IPS DF 6.9 (cell line): Measurements from ENCODE around the gene AGBL1.

ENCODE experiments used
- DNase-seq: peaks from one replicate; pipeline ENCODE4 v3.0.0-alpha.2; 2013; ENCODE audit warnings: low read depth, low spot score
- H3K27ac ChIP-seq: one replicate; pipeline ENCODE4 v1.5.1; 2013; ENCODE audit warnings: low read length, control low read depth
- H3K27me3 ChIP-seq: 2 replicates; pipeline ENCODE4 v1.6.1; 2013; ENCODE audit warnings: mild to moderate bottlenecking, low read length; ENCODE audit not compliant: control insufficient read depth, insufficient read depth
- H3K36me3 ChIP-seq: 2 replicates; pipeline ENCODE4 v1.6.1; 2013; ENCODE audit warnings: low read length; ENCODE audit not compliant: control insufficient read depth, insufficient read depth
- H3K4me1 ChIP-seq: 2 replicates; pipeline ENCODE4 v1.6.1; 2013; ENCODE audit warnings: low read length; ENCODE audit not compliant: control insufficient read depth, insufficient read depth
- H3K4me3 ChIP-seq: 2 replicates; pipeline ENCODE4 v1.5.1; 2013; ENCODE audit warnings: mild to moderate bottlenecking, low read length
- H3K9me3 ChIP-seq: 2 replicates; pipeline ENCODE4 v1.6.1; 2013; ENCODE audit warnings: low read length, inconsistent platforms; ENCODE audit not compliant: control insufficient read depth, insufficient read depth
- WGBS: extraction: QIAGEN DNeasy Blood & Tissue Kit; methylation state at CpG from one replicate; pipeline ENCODE4 v1.1.7; 2013; ENCODE audit warnings: mixed read lengths, missing lambda C conversion rate; ENCODE audit not compliant: insufficient read length, insufficient coverage; 5-methylcytosine and 5-hydroxymethylcytosine counted together

Gene AGBL1

GRCh38 chr15:86125775-86126174 is 46.1 kb downstream of the AGBL1 start:
- no peak for DNase-seq
- no peaks in the 10 kb centered on the region for H3K27me3 ChIP-seq
- no CpG with 5 or more reads among the region's 3 CpGs for WGBS
- no peak overlapping the region for H3K4me3 ChIP-seq
- H3K36me3 ChIP-seq = no peaks in the 10 kb centered on the region
- H3K4me1 ChIP-seq = peaks cover 1% of the 10 kb centered on the region; the same call in 1 of the 2 replicates
- no peak overlapping the region for H3K27ac ChIP-seq
- H3K9me3 ChIP-seq = no peaks in the 10 kb centered on the region

- H3K27ac ChIP-seq = no peak overlapping the region
- H3K9me3 ChIP-seq = no peaks in the 10 kb centered on the region
- no peak for DNase-seq
- no peak overlapping the region for H3K4me3 ChIP-seq
- H3K4me1 ChIP-seq = no peaks in the 10 kb centered on the region
- H3K27me3 ChIP-seq = no peaks in the 10 kb centered on the region
- WGBS = no CpG with 5 or more reads among the region's 3 CpGs
- no peaks in the 10 kb centered on the region for H3K36me3 ChIP-seq
Measured at GRCh38 chr15:86127547-86127946, 47.9 kb downstream of the AGBL1 start.

DNA sequence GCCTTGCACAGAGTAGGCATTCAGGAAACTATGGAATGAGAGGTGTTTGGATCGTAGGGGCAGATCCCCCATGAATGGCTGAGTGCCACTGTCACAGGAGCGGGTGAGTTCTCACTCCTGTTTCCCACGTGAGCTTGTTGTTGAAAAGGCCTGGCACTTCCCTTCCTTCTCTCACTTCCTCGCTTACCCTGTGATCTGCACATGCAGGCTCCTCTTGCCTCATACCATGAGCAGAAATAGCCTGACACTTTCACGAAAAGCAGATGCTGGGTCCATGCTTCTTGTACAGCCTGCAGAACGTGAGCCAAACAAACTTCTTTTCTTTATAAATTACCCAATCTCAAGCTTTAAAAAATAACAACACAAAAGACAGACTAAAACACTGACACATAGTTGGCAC is 55.4 kb downstream of the AGBL1 start:
- H3K4me3 ChIP-seq = no peak overlapping the region

DNA sequence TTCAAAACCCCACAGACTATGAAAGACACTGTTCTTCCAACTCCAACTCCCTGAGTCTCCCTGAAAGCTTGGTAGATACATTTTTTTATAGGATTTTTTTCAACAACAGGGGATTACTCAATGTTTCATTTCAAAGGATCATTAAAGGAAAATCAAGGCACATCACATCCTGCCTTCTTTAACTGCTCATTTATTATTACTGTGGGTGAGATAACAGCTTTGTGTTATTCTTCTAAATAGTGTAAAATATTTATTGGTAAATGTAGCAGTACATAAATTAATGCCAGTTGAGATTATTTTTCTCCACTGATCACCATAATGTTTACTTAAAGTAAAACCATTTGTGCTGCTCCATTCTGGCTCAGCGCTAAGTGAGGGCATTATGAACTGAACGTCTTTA is 57.2 kb downstream of the AGBL1 start:
- H3K27ac ChIP-seq = no peak overlapping the region
- no CpG with 5 or more reads among the region's 2 CpGs for WGBS

More for the DNA sequence above, 55.4 kb downstream of the AGBL1 start:
- H3K9me3 ChIP-seq = no peaks in the 10 kb centered on the region
- no peak for DNase-seq
- no peaks in the 10 kb centered on the region for H3K4me1 ChIP-seq
- no peaks in the 10 kb centered on the region for H3K27me3 ChIP-seq
- no CpG with 5 or more reads among the region's 6 CpGs for WGBS
- no peak overlapping the region for H3K27ac ChIP-seq
- no peaks in the 10 kb centered on the region for H3K36me3 ChIP-seq

DNA sequence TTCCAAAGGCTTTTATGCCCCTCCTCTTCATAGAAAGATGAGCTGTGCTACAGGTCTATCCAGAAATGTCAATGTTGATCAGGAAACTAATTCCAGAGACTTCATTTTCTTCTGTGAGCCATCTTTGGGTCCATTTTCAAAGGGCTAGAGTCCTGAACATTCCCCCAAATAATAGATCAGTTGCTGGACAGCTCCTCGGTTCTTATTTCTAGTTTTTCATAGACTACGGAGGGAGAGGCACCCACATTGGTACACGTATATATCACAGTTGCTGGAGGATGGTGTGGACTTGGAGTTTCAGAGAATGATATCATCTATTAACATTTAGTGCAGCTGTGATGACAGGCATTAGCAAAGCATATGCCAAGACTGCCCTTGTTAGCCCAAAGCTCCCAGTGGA is 59.1 kb downstream of the AGBL1 start:
- no CpG with 5 or more reads among the region's 3 CpGs for WGBS
- no peaks in the 10 kb centered on the region for H3K9me3 ChIP-seq

More for the DNA sequence above, 57.2 kb downstream of the AGBL1 start:
- Histone ChIP-seq H3K27me3 (no peaks in the 10 kb centered on the region), H3K4me1 (no peaks in the 10 kb centered on the region), H3K4me3 (no peak overlapping the region), H3K36me3 (no peaks in the 10 kb centered on the region), H3K9me3 (no peaks in the 10 kb centered on the region)
- no peak for DNase-seq

DNA sequence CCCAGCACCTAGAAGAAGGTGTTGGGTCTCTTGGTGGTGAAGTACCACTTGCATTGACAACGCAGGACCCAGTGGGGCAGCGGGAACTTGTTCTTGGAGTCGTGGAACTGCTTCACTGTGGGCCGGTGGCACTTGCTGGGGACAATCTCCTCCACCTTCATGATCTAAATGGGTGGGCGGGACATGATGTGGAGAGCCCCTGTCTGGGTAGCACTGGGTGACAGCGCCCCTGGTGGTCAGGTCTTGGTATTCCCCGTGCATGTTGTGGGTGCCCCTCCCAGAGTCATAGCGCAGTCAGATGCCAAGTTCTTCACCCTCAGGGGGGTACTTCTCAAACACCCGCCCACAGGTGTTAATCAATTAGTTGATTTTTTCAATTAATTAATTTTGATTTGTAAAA is 60.2 kb downstream of the AGBL1 start:
- Histone ChIP-seq H3K27ac (no peak overlapping the region), H3K4me1 (no peaks in the 10 kb centered on the region), H3K36me3 (no peaks in the 10 kb centered on the region), H3K9me3 (no peaks in the 10 kb centered on the region), H3K4me3 (no peak overlapping the region), H3K27me3 (no peaks in the 10 kb centered on the region)
- DNase-seq = no peak
- no CpG with 5 or more reads among the region's 9 CpGs for WGBS

More for the DNA sequence above, 59.1 kb downstream of the AGBL1 start:
- Histone ChIP-seq H3K27me3 (no peaks in the 10 kb centered on the region), H3K27ac (no peak overlapping the region), H3K36me3 (no peaks in the 10 kb centered on the region), H3K4me1 (no peaks in the 10 kb centered on the region), H3K4me3 (no peak overlapping the region)
- DNase-seq = no peak

DNA sequence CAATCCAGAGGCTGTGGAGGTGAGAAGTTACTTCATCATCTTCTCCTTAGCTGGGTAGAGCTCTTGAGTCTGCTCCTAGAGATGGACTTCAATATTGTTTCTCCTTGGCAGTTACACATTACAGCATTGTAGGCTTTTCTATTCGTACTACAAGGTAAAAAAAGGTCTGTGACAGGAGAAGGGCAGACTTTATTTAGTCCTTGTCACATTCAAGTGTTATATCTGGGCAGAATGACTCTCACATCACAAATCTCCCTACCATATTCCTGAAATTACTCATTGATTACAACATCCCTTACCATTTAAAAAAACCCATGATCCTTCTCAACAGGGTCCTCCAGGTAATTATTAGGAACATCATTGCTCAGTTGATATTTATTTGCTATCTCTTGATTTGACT is 75.0 kb downstream of the AGBL1 start:
- no peaks in the 10 kb centered on the region for H3K27me3 ChIP-seq
- no peaks in the 10 kb centered on the region for H3K36me3 ChIP-seq
- no peak overlapping the region for H3K4me3 ChIP-seq
- no peak for DNase-seq
- no peaks in the 10 kb centered on the region for H3K4me1 ChIP-seq
- no peaks in the 10 kb centered on the region for H3K9me3 ChIP-seq
- H3K27ac ChIP-seq = no peak overlapping the region
- no CpG with 5 or more reads among the region's 1 CpG for WGBS

GRCh38 chr15:86155551-86155950 is 75.9 kb downstream of the AGBL1 start:
- no peak overlapping the region for H3K4me3 ChIP-seq
- no peak for DNase-seq
- H3K4me1 ChIP-seq = no peaks in the 10 kb centered on the region
- no peak overlapping the region for H3K27ac ChIP-seq
- H3K9me3 ChIP-seq = no peaks in the 10 kb centered on the region
- no peaks in the 10 kb centered on the region for H3K27me3 ChIP-seq
- WGBS = no CpG with 5 or more reads among the region's 3 CpGs
- H3K36me3 ChIP-seq = no peaks in the 10 kb centered on the region

DNA sequence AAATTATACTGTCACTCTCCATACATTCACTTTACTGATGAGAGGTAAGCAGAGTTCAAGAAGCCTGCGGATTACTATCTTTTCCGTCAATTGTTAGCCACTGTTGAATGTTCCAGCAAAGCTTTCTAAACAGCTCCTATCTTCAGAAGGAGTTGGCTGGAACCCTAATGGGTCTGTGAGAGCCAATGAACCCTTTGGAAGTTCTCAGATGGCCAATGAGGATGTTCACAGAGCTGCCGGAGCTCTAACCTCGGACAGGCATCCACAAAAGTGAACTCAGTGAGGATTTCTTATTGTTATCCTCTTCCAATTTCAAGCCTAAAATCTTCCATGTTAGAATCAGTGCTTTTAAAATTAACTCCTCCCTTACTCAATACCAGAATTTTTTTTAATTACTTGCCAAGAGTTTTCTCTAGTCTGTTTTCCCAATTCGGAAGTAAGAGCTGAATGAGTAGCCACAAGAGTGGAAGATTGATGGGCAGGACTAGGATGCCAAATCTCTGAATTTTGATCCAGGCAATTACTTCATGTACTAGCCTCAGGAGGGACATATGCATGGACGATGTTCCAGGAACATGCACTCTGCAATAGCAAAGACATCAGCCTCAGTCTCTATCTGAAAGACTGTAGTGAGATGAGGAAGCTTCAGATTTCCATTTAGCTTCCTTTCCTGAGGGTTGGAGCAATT is 78.1 kb downstream of the AGBL1 start:
- WGBS = no CpG with 5 or more reads among the region's 6 CpGs
- no peak overlapping the region for H3K27ac ChIP-seq
- DNase-seq = no peak
- H3K4me3 ChIP-seq = no peak overlapping the region
- H3K4me1 ChIP-seq = peaks cover 3% of the 10 kb centered on the region; the same call in 1 of the 2 replicates
- no peaks in the 10 kb centered on the region for H3K36me3 ChIP-seq
- no peaks in the 10 kb centered on the region for H3K9me3 ChIP-seq
- no peaks in the 10 kb centered on the region for H3K27me3 ChIP-seq

GRCh38 chr15:86159468-86159867 is 79.8 kb downstream of the AGBL1 start:
- no peaks in the 10 kb centered on the region for H3K9me3 ChIP-seq
- DNase-seq = no peak
- no CpG with 5 or more reads among the region's 3 CpGs for WGBS

DNA sequence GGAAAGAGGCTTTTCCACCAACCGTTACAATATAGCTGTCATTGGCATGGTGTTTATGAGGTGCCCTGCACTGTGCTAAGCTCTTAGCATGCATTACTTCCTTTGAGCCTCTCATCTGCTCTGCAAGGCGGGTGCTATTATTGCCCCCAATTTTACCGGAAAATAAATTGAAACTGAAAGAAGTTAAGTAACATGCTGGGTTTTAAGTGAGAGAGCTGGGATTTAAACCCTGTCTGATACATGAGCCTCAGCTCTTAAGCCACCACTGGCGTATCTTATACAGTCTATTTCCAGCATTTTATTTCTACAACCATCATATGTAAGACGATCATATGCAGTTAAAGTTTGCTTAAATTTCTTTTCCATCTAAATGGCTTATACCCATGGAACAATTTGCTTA is 81.6 kb downstream of the AGBL1 start:
- Histone ChIP-seq H3K4me1 (peaks cover 4% of the 10 kb centered on the region; the same call in 1 of the 2 replicates), H3K36me3 (no peaks in the 10 kb centered on the region), H3K9me3 (no peaks in the 10 kb centered on the region), H3K27me3 (no peaks in the 10 kb centered on the region), H3K27ac (no peak overlapping the region), H3K4me3 (no peak overlapping the region)
- no peak for DNase-seq
- no CpG with 5 or more reads among the region's 5 CpGs for WGBS

More at GRCh38 chr15:86159468-86159867, 79.8 kb downstream of the AGBL1 start:
- H3K27ac ChIP-seq = no peak overlapping the region
- peaks cover 4% of the 10 kb centered on the region; the same call in 1 of the 2 replicates for H3K4me1 ChIP-seq
- no peaks in the 10 kb centered on the region for H3K36me3 ChIP-seq
- H3K27me3 ChIP-seq = no peaks in the 10 kb centered on the region
- no peak overlapping the region for H3K4me3 ChIP-seq
